MCF 10A (cell line): Measurements from ENCODE around the gene ADAM12. TPM values are rescaled to one million over a fixed set of nuclear protein-coding genes. Genes with fewer than 3 reads are reported as not detected.

ENCODE experiments used
- BruUV-seq: library from RNA; stranded (reverse); fragments of 400-500 nt; replicated peaks from 2 replicates; lab custom pipeline; 2021; lab: Mats Ljungman, UMichigan
- CTCF ChIA-PET: fragments of 300-600 bp; sonication (Branson Sonifier 250); formaldehyde crosslinking; extraction: SDS; loops from one replicate; lab custom pipeline; 2021; ENCODE audit warnings: antibody characterized with exemption, inconsistent platforms; lab: Yijun Ruan, JAX
- POLR2A ChIA-PET: fragments of 300-600, 350-650 bp; sonication (Branson Sonifier 250); formaldehyde crosslinking; extraction: SDS; loops from one replicate; lab custom pipeline; 2020; ENCODE audit warnings: antibody characterized with exemption, inconsistent platforms; lab: Yijun Ruan, JAX
- DNase-seq: peaks from one replicate; pipeline ENCODE4 v3.0.0-alpha.2; 2018; ENCODE audit not compliant: unreplicated experiment
- H3K27ac Mint-ChIP-seq: one replicate; pipeline ENCODE4 v1.8.0; 2022; ENCODE audit warnings: mild to moderate bottlenecking, low read depth, mixed read lengths; ENCODE audit not compliant: unreplicated experiment
- H3K27me3 Mint-ChIP-seq: one replicate; pipeline ENCODE4 v1.8.0; 2022; ENCODE audit warnings: mixed read lengths; ENCODE audit not compliant: insufficient read depth, unreplicated experiment
- H3K36me3 Mint-ChIP-seq: one replicate; pipeline ENCODE4 v1.8.0; 2022; ENCODE audit warnings: mild to moderate bottlenecking, moderate library complexity, mixed read lengths; ENCODE audit not compliant: insufficient read depth, unreplicated experiment
- H3K4me1 Mint-ChIP-seq: one replicate; pipeline ENCODE4 v1.8.0; 2022; ENCODE audit warnings: mixed read lengths; ENCODE audit not compliant: insufficient read depth, unreplicated experiment
- H3K4me3 Mint-ChIP-seq: one replicate; pipeline ENCODE4 v1.8.0; 2022; ENCODE audit warnings: mild to moderate bottlenecking, moderate library complexity, mixed read lengths; ENCODE audit not compliant: unreplicated experiment
- H3K9me3 Mint-ChIP-seq: one replicate; pipeline ENCODE4 v1.8.0; 2022; ENCODE audit warnings: mixed read lengths; ENCODE audit not compliant: unreplicated experiment
- CTCF ChIP-seq: fragments of 200-600 bp; IDR thresholded peaks from one replicate; pipeline ENCODE4 v1.8.0; 2022; ENCODE audit warnings: antibody characterized with exemption, mild to moderate bottlenecking; ENCODE audit not compliant: unreplicated experiment
- intact Hi-C: fragments of 100-400 bp; cut with micrococcal nuclease; formaldehyde crosslinking; loops from 2 replicates; pipeline ENCODE4 v1.14.1; 2022
- total RNA-seq: library from RNA; stranded (reverse); gene quantifications from 2 replicates; pipeline ENCODE4 v1.2.3, GENCODE V29; 2022

Gene ADAM12
- total RNA-seq, 1 experiment from 2014 or later = 2.2 TPM

- POLR2A ChIA-PET = interaction anchor here (0.7 to 1.2 kb wide), 3 partner anchors 23 to 493 kb away, joined by 3 to 4 read pairs (median 4); no protein-coding TSS in a partner anchor
- BruUV-seq = no TSS peak
- CTCF ChIA-PET = interaction anchor here (0.6 to 1.7 kb wide), 5 partner anchors 10 to 1398 kb away, joined by 3 to 7 read pairs (median 3); no protein-coding TSS in a partner anchor
Measured at GRCh38 chr10:125967533-125967932, 420.7 kb downstream of the ADAM12 start.

DNA sequence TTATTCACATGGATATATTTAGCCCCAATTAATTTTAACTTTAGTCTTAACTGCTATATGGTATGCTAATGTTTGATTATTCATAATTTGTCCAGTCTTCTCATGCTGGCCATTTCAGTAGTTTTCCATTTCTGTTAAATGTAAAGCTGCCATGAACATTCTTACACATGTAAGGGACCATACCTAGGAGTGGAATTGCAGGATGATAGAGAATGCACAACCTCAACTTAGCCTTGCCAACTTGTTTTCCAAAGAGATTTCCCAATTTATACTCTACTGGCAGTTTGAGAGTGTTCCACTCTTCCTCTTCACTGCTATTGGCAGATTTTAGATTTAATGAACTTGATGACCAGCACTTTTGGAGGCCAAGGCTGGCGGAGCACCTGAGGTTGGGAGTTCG is 423.7 kb downstream of the ADAM12 start:
- H3K4me1 Mint-ChIP-seq = peaks cover 5% of the 10 kb centered on the region

More at GRCh38 chr10:125967533-125967932, 420.7 kb downstream of the ADAM12 start:
- Mint-ChIP-seq H3K36me3 (no peaks in the 10 kb centered on the region), H3K27me3 (no peaks in the 10 kb centered on the region), H3K9me3 (no peaks in the 10 kb centered on the region), H3K4me3 (no peak overlapping the region), H3K27ac (no peak overlapping the region), H3K4me1 (peaks cover 5% of the 10 kb centered on the region)
- TF ChIP-seq CTCF = no peak
- DNase-seq = peak; percentile 33
- intact Hi-C loops = no loop called here

More for the DNA sequence above, 423.7 kb downstream of the ADAM12 start:
- DNase-seq = no peak
- POLR2A ChIA-PET = no interaction called here
- CTCF ChIA-PET = no interaction called here
- no peak overlapping the region for H3K4me3 Mint-ChIP-seq
- H3K9me3 Mint-ChIP-seq = no peaks in the 10 kb centered on the region
- H3K27ac Mint-ChIP-seq = no peak overlapping the region
- no peaks in the 10 kb centered on the region for H3K27me3 Mint-ChIP-seq
- no TSS peak for BruUV-seq
- no peak for TF ChIP-seq CTCF
- intact Hi-C loops = no loop called here
- no peaks in the 10 kb centered on the region for H3K36me3 Mint-ChIP-seq
